Psoas muscle (tissue), 8 donors: ENCODE measurements around the gene BRMS1L. TPM values are rescaled to one million over a fixed set of nuclear protein-coding genes. Genes with fewer than 3 reads are reported as not detected.

ENCODE experiments used
- ATAC-seq, 4 donors: fragments of 200-7000 bp; cut with Tn5 transposase; one replicate each; pipeline ENCODE4 v1.9.1; 2020; ENCODE audit warnings: moderate library complexity in 3 of 4, mild to moderate bottlenecking in 2 of 4
- DNase-seq, 2 donors: peaks; one replicate each; pipeline ENCODE4 v3.0.0-alpha.2; 2020
- H3K27ac ChIP-seq: fragments of 200-600 bp; one replicate; pipeline ENCODE4 v1.8.0; 2022
- H3K27me3 ChIP-seq, 3 donors: fragments of 200-600 bp in 1 of 3; one replicate each; pipeline versions ENCODE4 v1.6.1 to v1.8.0; 2013 to 2022; ENCODE audit warnings: low read length in 2 of 3, mild to moderate bottlenecking in 2 of 3, moderate library complexity in 1 of 3; ENCODE audit not compliant: insufficient read depth in 3 of 3
- H3K36me3 ChIP-seq, 2 donors: fragments of 200-600 bp in 1 of 2; one replicate each; pipeline versions ENCODE4 v1.6.1 to v1.8.0; 2013 to 2022; ENCODE audit warnings: low read depth in 1 of 2, mild to moderate bottlenecking in 1 of 2, moderate library complexity in 1 of 2; ENCODE audit not compliant: insufficient read depth in 1 of 2
- H3K4me1 ChIP-seq: fragments of 200-600 bp; one replicate; pipeline ENCODE4 v1.8.0; 2022
- H3K4me3 ChIP-seq: fragments of 200-600 bp; one replicate; pipeline ENCODE4 v1.8.0; 2022; ENCODE audit warnings: mild to moderate bottlenecking
- H3K9me3 ChIP-seq: fragments of 200-600 bp; one replicate; pipeline ENCODE4 v1.8.0; 2022
- WGBS, 3 donors: extraction: QIAGEN DNeasy Blood & Tissue Kit; methylation state at CpG; one replicate each; pipeline versions ENCODE4 v1.1.6 to v1.1.7; 2013; 5-methylcytosine and 5-hydroxymethylcytosine counted together
- intact Hi-C, 2 donors: fragments of 100-400 bp; cut with DNase I; formaldehyde crosslinking; loops; one replicate each; pipeline versions ENCODE4 v1.11.0 to v1.14.2; 2022
- polyA plus RNA-seq, 3 donors: library from polyadenylated mRNA; stranded (reverse); fragments of 200-250 nt; gene quantifications; one replicate each; pipeline ENCODE4 v1.2.3, GENCODE V29; 2013
- total RNA-seq, 4 donors: library from RNA; stranded (reverse); fragmentation: NEBNext Ultra II Directional in 2 of 4; extraction: Animal tissue kit (Norgen Biotek cat#: 25700) in 2 of 4; gene quantifications; one replicate each; pipeline versions ENCODE4 v1.2.1 to v1.2.4, GENCODE V29; 2021 to 2023
- TF ChIP-seq, protein P1 (sequence below): fragments of 200-600 bp; IDR thresholded peaks from one replicate; pipeline ENCODE4 v1.8.0; 2022; ENCODE audit warnings: antibody characterized with exemption
- donor health status: healthy with polysubstance abuse.
- donor health status: DM: no; HTN: no; CAD: no; lungs with moderate emphysema.
- donor health status: Bipolar disorder and iron deficiency.
- donor health status: healthy.
- donor health status: DM: yes; HTN: yes; CAD: no.
- donor health status: DM: no; HTN: no; CAD: no.
- donor health status: DM: no; HTN: no; CAD: no.
- donor health status: DM: yes; HTN: yes; CAD: no.

BRMS1L gene
- total and polyA plus RNA-seq, 7 donors = 5.3 to 15.9 (median 9.5) TPM

DNA sequence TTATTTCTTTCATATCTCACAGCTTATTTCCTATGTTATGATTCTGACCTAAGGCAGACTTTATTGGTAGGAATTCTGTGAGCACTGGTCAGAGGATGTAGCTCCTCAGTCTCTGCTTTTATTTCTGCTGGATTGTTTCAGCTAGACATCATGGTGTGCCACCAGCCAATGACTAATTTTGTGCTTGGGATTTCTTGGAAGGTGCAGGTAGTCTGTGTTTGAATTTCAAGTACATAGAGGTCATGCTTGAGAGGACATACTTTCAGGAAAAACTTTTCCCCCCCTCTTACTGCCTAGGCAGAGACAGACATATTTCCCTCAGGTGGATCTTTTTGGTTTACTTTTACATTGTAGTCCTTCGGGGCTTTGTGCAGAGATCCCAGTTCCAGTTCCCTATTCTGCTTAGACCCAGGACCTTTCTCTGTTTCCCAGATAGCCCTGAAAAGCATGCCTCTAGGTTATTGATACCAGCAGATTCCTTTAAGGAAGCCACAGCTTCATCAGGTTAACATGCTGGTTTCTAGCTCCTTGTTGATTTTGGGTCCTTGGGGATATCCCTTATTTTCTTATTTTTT lies 28.6 kb downstream of the BRMS1L start:
- WGBS, 3 donors = 71 to 100% (median 79%) methylated on average over 1 of the region's 1 CpG
- peaks cover 0 to 9% of the 10 kb centered on the region in 2 donors for H3K36me3 ChIP-seq
- peaks cover 7% of the 10 kb centered on the region for H3K4me1 ChIP-seq
- no peak for DNase-seq
- ATAC-seq = no peak
- no peak overlapping the region for H3K4me3 ChIP-seq
- H3K27ac ChIP-seq = no peak overlapping the region
- no peaks in the 10 kb centered on the region for H3K9me3 ChIP-seq
- TF ChIP-seq, protein P1, sequence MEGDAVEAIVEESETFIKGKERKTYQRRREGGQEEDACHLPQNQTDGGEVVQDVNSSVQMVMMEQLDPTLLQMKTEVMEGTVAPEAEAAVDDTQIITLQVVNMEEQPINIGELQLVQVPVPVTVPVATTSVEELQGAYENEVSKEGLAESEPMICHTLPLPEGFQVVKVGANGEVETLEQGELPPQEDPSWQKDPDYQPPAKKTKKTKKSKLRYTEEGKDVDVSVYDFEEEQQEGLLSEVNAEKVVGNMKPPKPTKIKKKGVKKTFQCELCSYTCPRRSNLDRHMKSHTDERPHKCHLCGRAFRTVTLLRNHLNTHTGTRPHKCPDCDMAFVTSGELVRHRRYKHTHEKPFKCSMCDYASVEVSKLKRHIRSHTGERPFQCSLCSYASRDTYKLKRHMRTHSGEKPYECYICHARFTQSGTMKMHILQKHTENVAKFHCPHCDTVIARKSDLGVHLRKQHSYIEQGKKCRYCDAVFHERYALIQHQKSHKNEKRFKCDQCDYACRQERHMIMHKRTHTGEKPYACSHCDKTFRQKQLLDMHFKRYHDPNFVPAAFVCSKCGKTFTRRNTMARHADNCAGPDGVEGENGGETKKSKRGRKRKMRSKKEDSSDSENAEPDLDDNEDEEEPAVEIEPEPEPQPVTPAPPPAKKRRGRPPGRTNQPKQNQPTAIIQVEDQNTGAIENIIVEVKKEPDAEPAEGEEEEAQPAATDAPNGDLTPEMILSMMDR = no peak
- intact Hi-C loops = no loop called here
- no peaks in the 10 kb centered on the region for H3K27me3 ChIP-seq

DNA sequence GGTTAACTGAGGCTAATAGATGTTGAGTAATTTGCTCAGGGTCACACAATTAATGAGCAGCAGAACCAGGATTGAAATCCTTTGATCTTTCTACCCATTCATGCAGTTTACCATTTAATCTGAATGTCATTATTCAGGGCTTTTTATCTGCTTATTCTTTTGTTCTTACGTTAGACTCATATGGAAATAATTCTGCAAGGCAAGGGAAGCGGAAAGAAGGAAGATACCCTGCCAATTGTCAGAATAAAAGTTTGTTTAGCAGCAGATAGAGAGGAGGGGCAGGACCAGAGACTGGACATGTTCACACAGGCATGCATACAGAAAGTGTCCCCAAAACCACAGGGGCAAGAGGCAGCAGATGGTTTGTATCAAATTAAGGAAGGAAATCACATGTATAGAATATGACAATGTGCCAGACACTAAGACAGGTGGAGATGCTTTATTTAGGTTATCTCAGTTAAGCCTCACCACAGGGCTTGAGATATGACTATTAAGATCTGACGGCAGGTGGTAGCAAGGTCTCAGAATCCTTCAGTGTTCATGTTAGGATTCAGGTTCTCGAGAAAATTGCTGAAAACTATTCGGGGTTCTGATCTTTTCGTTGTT lies 29.8 kb downstream of the BRMS1L start:
- H3K27me3 ChIP-seq = no peaks in the 10 kb centered on the region
- WGBS, 3 donors = 63 to 73% (median 73%) methylated on average over 6 of the region's 6 CpGs
- TF ChIP-seq, protein P1 = no peak
- ATAC-seq (peak in 2 of 4 donors; percentile 20 to 64), DNase-seq (no peak)
- no peaks in the 10 kb centered on the region for H3K9me3 ChIP-seq
- no peak overlapping the region for H3K27ac ChIP-seq
- H3K36me3 ChIP-seq = peaks cover 0 to 9% of the 10 kb centered on the region in 2 donors
- H3K4me3 ChIP-seq = no peak overlapping the region
- H3K4me1 ChIP-seq = peaks cover 7% of the 10 kb centered on the region
- intact Hi-C loops = no loop called here

DNA sequence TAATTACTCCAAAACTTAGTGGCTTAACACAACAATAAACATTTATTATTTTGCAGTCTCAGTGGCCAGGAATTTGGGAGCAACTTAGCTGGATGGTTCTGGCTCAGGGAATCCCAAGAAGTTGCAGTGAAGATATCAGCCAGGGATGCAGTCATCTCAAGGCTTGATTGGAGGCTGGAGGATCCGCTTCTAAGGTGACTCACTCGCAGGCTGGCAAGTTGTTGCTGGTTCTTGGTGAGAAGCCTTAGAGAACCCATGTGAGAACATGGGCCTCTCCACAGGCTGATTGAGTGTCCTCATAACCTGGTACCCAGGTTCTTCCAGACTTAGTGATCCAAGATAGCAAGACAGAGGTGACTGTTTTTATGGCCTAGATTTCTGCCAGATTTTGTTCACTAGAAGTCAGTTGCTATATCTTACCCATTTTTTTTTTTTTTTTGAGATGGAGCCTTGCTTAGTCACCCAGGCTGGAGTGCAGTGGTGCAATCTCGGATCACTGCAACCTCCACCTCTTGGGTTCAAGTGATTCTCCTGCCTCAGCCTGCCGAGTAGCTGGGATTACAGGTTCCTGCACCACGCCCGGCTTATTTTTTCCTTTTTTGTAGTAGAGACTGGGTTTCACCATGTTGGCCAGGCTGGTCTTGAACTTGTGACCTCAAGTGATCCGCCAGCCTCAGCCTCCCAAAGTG lies 32.5 kb downstream of the BRMS1L start:
- Histone ChIP-seq H3K36me3 (peaks cover 2 to 24% of the 10 kb centered on the region in 2 donors), H3K9me3 (no peaks in the 10 kb centered on the region), H3K4me3 (no peak overlapping the region), H3K27me3 (no peaks in the 10 kb centered on the region), H3K4me1 (peaks cover 7% of the 10 kb centered on the region), H3K27ac (no peak overlapping the region)
- intact Hi-C loops = no loop called here
- TF ChIP-seq, protein P1 = no peak
- no peak for ATAC-seq
- 93 to 97% (median 96%) methylated on average over 7 of the region's 7 CpGs for WGBS, 3 donors
- no peak for DNase-seq

DNA sequence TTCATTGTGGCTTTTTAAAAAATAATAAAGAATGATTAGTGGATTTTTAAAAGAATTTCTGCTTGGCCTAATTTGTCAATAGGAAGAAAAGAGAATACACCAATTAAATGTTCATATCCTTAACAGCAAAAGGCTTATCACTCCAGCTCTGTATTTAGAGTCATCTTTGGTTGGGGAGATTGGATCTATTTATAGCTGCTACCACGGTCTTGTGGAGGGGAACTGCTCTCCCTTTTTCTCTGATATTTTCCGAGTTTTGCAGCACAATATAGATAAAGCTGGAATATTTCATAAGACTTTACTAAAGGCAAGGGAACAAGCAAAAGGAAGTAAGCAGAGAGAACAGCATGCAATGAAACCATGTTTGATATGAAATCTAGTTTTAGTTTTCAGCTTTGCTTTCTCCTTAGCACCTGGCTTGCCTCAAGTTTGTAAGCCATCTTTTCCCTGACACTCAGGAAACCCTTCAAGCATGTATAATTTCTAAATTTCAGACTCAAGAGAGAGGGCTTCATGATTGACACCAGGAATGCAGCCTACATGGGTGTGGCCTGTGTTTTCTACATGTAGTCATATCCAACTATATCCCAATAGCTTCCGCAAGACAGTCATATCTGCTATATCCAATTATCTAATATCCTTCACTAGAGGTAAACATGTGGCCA lies 35.2 kb downstream of the BRMS1L start:
- Histone ChIP-seq H3K36me3 (peaks cover 2 to 47% of the 10 kb centered on the region in 2 donors), H3K27ac (no peak overlapping the region), H3K4me3 (no peak overlapping the region), H3K27me3 (no peaks in the 10 kb centered on the region), H3K4me1 (no peaks in the 10 kb centered on the region), H3K9me3 (no peaks in the 10 kb centered on the region)
- intact Hi-C loops = no loop called here
- no peak for ATAC-seq
- DNase-seq = no peak
- TF ChIP-seq, protein P1 = no peak
- 67 to 80% (median 69%) methylated on average over 3 of the region's 3 CpGs for WGBS, 3 donors
